ENCODE measurements around the gene GPR85. TPM values are rescaled to one million over a fixed set of nuclear protein-coding genes. Genes with fewer than 3 reads are reported as not detected.

GPR85 gene
- total and polyA plus RNA-seq, 2 of the 4 experiments (the other 2 are of a cell fraction): 1.7 to 5.4 TPM

DNA sequence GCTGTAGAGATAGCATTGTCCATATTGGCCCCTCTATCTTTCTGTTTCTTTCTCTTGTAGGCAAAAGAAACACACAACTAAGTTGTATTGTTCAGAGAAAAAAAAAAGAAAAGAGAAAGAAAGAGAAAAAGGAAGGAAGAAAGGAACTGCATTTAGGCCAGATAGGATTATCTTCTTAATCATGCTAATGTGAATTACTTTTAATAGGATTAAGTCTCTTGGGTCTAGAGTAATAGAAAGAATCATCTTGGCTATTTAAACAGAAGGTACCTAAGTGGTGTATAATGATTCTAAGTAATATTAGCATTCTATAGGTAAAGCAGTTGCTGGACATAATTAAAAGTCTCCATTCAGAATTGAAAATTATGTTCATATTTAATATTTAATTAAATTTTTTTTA lies 42.2 kb downstream of the GPR85 start:
- Histone ChIP-seq H3K14ac (replicated peaks; ENCODE audit: low read depth, low read length) (no peak overlapping the region), H3K36me3 (ENCODE audit: control insufficient read depth, insufficient read depth, low read length) (no peaks in the 10 kb centered on the region), H3K9ac (ENCODE audit: low read depth, low read length) (no peak overlapping the region), H2AK5ac (ENCODE audit: low read depth, low read length) (no peak overlapping the region), H3K27me3 (ENCODE audit: control insufficient read depth, insufficient read depth, low read length) (peaks cover 1% of the 10 kb centered on the region; the same call in 1 of the 2 replicates), H4K91ac (ENCODE audit: insufficient read depth, low read depth, low read length) (no peak overlapping the region), H3K4me3 (ENCODE audit: insufficient read depth, low read depth, low read length) (no peak overlapping the region), H2BK120ac (ENCODE audit: low read depth, low read length) (no peak overlapping the region), H3K79me1 (ENCODE audit: low read depth in 1 of 2, low read length in 2 of 2) (no peaks in the 10 kb centered on the region), H3K23ac (ENCODE audit: low read depth, low read length) (no peak overlapping the region), H3K4ac (ENCODE audit: low read depth, low read length) (no peak overlapping the region), H2BK15ac (ENCODE audit: low read depth, low read length) (no peak overlapping the region), H2AFZ (replicated peaks; ENCODE audit: low read length, poor library complexity) (no peak overlapping the region), H3K27ac (ENCODE audit: insufficient read depth, low read length) (no peak overlapping the region), H4K5ac (ENCODE audit: low read depth, low read length) (no peak overlapping the region), H3K18ac (ENCODE audit: low read depth, low read length) (no peak overlapping the region), H3K9me1 (ENCODE audit: insufficient read depth, low read length) (no peaks in the 10 kb centered on the region), H3K4me2 (ENCODE audit: low read depth, low read length) (no peak overlapping the region), H4K20me1 (ENCODE audit: insufficient read depth, low read length) (no peaks in the 10 kb centered on the region), H3K56ac (ENCODE audit: extremely low read depth, insufficient read depth, low read length) (no peak overlapping the region), H3K4me1 (ENCODE audit: control insufficient read depth, insufficient read depth, low read length) (no peaks in the 10 kb centered on the region), H4K8ac (ENCODE audit: low read depth in 2 of 2, low read length in 2 of 2) (no peak overlapping the region), H2BK5ac (ENCODE audit: low read depth, low read length, poor library complexity, severe bottlenecking) (no peak overlapping the region), H2AK9ac (replicated peaks; ENCODE audit: low read depth, low read length, poor library complexity) (no peak overlapping the region), H2BK20ac (ENCODE audit: low read depth, low read length) (no peak overlapping the region), H3K9me3 (ENCODE audit: control insufficient read depth, insufficient read depth, low read length) (no peaks in the 10 kb centered on the region)
- intact Hi-C loops (cut with micrococcal nuclease) (loop anchor here (1.0 kb wide), 1 partner anchor 13 kb away; no protein-coding TSS in a partner anchor), in situ Hi-C loops (cut with MboI; ENCODE audit: low sequenced_read_pairs) (no loop called here), dilution Hi-C loops (cut with HindIII; ENCODE audit: low sequenced_read_pairs, unreplicated experiment) (no loop called here)
- ChIA-PET CTCF (interaction anchor here (0.5 kb wide), 1 partner anchor 220 kb away, joined by 3 read pairs; no protein-coding TSS in a partner anchor), POLR2A (ENCODE audit: unreplicated experiment) (no interaction called here)
- TF ChIP-seq POLR2A (IDR thresholded peaks at IDR 0.05; ENCODE audit: low read depth, low read length): no peak
- TF ChIP-seq SMC3 (IDR thresholded peaks at IDR 0.05; ENCODE audit: low read depth, low read length): no peak
- no peak for TF ChIP-seq RAD21 (IDR thresholded peaks at IDR 0.05; ENCODE audit: low read length)
- no peak for TF ChIP-seq NFE2L2 (IDR thresholded peaks at IDR 0.05; ENCODE audit: low read depth, low read length)
- TF ChIP-seq CEBPB (IDR thresholded peaks at IDR 0.05; ENCODE audit: low read depth, low read length): no peak
- TF ChIP-seq MAZ (IDR thresholded peaks at IDR 0.05; ENCODE audit: borderline replicate concordance, low read depth, low read length): no peak
- DNase-seq (no peak), ATAC-seq (ENCODE audit: low read depth) (no peak)
- BruUV-seq (replicated peaks): no TSS peak

All from IMR-90 (cell line).